ENCODE measurements around the gene HNF4A. TPM values are rescaled to one million over a fixed set of nuclear protein-coding genes. Genes with fewer than 3 reads are reported as not detected.

The HNF4A gene
- polyA plus RNA-seq, 1 experiment = not detected

- Histone ChIP-seq H3K27ac (ENCODE audit: low read depth, low read length) (no peak overlapping the region), H3K9me3 (ENCODE audit: control insufficient read depth, insufficient read depth, low read length) (no peaks in the 10 kb centered on the region), H3K4me3 (ENCODE audit: low read depth, low read length) (no peak overlapping the region), H3K27me3 (ENCODE audit: control insufficient read depth, insufficient read depth, low read length) (no peaks in the 10 kb centered on the region)
- DNase-seq (ENCODE audit: low read depth, low spot score) = no peak
- CTCF ChIA-PET = no interaction called here
- TF ChIP-seq CTCF (IDR thresholded peaks at IDR 0.05; ENCODE audit: low read depth, low read length) = no peak
- POLR2A ChIA-PET = no interaction called here
Observed at GRCh38 chr20:44483112-44483511, 127.6 kb downstream of the HNF4A start.

Small RNA genes lying within 50 kb of the gene (small RNA-seq; reads per million reads assigned to genes)
- gene MIR3646 (ENCODE audit: insufficient read length, low read depth) (not detected), gene RF00019 (ENCODE audit: insufficient read length, low read depth) (not detected), gene RPL37AP1 (ENCODE audit: insufficient read length, low read depth) (not detected)

Other genes starting within 250 kb of the HNF4A start
- 1.3 and 1.6 TPM in 2 replicates for gene JPH2, start 168.5 kb upstream of the HNF4A start, polyA plus RNA-seq (2011; rRNA removed)
- 52.2 and 59.3 TPM in 2 replicates for gene OSER1, start 144.9 kb upstream of the HNF4A start, polyA plus RNA-seq (2011; rRNA removed)
- not detected in 2 replicates for gene GDAP1L1, start 108.4 kb upstream of the HNF4A start, polyA plus RNA-seq (2011; rRNA removed)
- 4.1 and 4.4 TPM in 2 replicates for gene FITM2, start 44.5 kb upstream of the HNF4A start, polyA plus RNA-seq (2011; rRNA removed)
- not detected in 2 replicates for gene R3HDML, start 18.7 kb upstream of the HNF4A start, polyA plus RNA-seq (2011; rRNA removed)
- 11.2 and 12.6 TPM in 2 replicates for gene TTPAL, start 120.2 kb downstream of the HNF4A start, polyA plus RNA-seq (2011; rRNA removed)
- 157 and 173 TPM in 2 replicates for gene SERINC3, start 166.4 kb downstream of the HNF4A start, polyA plus RNA-seq (2011; rRNA removed)
- gene PKIG, start 226.9 kb downstream of the HNF4A start, polyA plus RNA-seq (2011; rRNA removed) = 107 and 128 TPM in 2 replicates

All from AG04450 (cell line).